HG03342 (cell line): ENCODE data around the gene RASL12.
"Not testable (repeated sequence)": the region's sequence is repeated elsewhere in the genome, so short reads cannot be mapped to it uniquely, and the experiment has no call there.

Experiments
- ATAC-seq: cut with Tn5 transposase; IDR thresholded peaks from one replicate; pipeline ENCODE4 v1.9.1; 2021; ENCODE audit warnings: mild to moderate bottlenecking, moderate library complexity; ENCODE audit not compliant: unreplicated experiment

The RASL12 gene

DNA sequence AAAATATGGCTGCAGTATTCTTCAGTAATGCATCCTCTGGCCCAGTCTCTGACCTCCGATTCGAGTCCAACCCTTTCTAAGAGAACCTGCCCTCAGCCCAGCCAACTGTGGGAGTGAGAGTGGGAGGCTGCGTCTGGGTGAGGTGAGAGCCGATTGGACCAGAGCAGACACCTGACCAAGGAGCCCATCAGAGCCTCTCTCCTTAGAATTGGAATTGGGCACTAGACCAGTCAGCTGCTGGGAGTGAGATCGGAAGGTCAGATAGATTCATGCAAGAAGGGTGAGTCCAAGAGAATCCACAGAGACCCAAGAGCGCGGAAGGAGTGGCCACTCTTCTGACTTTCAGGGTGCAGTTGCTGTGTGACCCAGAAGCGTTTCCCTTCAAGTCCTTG, 10.2 kb downstream of the RASL12 start:
- no peak for ATAC-seq

DNA sequence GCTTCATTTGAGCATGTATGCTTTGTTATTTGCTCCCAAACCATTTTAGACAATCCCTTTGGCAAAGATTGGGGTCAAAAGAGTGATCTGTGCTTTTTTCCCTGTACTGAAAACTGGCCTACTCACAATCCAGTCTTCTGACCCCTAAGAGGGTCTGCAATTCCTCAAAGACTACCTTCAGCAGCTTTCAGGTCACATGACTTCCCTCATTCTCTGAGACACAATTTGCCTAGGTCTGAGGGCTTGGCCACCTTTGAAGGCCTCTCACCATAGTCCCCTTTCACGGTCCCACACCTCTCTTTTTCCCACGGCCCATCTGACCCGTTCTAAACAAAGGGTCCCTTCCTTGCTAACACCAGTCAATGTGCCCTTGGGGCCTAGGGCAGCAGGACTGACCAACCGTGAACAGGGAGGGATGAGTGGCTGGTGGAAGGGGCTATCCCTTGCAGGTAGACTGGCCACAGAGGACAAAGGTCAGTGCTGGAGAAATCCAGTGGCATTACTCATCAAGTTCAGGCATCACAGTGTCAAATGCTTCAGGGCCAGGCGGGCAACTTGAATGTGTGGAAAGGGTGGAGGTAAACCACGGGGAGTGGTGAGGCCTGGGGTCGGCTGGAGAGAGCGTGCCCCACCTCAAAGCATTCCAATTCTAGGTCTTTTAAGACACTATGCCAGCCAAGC, 10.8 kb downstream of the RASL12 start:
- no peak for ATAC-seq

DNA sequence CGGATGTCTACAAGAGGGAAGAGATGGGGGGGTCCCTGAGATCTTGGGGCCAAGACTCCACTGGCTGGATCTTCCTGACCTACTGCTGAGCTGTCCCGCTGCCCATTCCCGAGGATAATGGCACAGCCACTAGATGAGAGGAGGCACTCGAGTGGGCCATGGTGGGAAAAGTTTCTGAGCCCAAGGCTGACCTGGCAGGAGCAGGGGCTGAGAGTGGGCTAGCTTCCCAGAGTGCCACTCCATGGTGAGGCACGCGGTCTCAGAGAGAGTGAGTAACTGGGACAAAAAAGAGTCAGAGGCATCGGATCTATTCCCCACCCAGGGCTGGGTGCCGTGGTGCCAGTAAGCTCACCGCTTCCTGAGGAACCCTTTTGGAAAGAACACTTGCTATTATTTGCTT, 11.7 kb downstream of the RASL12 start:
- no peak for ATAC-seq

DNA sequence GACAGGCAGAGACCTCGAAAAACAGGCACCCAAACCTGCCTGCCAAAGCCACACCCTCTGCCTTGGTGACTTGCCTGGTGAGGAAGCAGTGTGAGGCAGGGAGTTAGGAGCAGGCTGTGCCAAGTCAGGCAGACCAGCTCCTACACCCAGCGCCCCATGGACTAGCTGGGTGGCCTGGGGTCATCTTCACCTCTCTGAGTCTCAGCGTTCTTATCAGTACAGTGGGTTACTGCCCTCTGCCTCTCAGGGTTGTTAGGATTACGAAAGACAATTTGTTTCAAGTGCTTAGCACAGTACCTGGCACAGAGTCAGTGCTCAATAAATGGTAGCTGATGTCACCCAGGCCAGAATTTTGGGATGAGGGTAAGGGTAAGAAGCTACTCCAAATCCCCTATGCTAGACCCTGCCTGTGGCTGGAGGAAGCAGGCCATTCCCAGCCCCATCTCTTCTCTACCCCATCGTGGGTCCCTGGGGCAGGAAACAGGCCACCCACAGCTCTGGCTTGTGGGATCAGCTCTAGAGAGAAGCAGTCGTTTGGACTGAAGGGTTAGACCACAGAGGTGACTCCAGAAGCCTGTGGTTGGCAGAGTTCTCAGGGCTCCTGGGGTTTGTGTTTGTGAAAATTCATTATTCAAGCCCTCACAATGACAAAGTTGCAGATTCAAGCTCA, 12.5 kb downstream of the RASL12 start:
- ATAC-seq, result no peak

DNA sequence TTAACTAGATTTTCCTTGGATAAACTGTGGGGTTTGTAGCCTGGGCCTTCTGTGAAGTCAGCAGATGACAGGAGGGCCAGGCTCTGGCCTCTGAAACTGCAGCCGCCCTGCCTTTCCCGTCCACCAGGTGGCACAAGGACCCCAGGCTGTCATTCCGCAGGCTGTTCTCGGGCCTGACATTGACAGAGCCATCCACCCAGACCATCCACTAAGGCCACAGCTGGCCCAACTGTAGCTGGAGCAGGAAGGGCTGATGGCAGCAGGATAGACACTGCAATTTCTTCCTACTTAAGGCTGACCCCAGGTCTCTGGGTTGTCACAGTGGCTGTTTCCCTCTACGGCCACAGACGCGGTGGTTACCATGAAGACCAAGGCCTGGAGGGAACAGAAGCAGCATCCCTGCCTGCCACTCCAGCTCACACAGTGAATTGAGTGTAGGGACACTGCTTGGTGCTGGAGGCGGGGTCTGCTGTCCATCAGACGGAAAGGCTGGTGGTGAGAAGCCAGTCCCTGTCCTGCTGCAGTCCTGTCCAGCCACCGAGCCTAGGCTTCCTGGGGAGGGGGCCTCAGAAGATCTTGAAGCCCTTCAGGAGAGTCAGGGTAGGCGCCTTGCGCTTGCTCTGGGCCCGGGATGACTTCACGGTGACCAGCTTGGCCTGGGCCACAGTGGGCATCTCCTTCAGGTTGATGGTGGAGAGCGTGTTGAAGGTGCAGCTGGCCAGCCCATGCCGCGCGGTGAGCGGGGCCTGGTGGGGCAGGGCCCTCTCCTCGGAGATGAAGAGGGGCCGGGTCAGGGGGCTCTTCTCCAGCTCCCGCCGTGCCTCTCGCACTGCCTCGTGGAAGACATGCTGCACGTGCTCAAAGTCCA, 13.2 kb downstream of the RASL12 start:
- no peak for ATAC-seq

DNA sequence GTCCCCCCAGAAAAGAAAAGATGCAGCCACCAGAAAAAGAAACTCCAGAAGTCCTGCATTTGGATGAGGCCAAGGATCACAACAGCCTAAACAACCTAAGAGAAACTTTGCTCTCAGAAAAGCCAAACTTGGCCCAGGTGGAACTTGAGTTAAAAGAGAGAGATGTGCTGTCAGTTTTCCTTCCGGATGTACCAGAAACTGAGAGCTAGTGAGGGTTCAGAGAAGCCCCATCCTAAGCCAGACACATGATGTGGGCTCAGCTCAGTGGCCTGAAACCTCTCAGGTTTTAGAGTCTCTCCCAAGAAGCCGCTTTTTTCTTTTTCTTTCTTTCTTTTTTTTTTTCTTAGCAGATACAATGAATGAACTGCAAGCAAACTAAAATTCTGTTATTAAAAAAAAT, 14.8 kb downstream of the RASL12 start:
- ATAC-seq, result no peak

DNA sequence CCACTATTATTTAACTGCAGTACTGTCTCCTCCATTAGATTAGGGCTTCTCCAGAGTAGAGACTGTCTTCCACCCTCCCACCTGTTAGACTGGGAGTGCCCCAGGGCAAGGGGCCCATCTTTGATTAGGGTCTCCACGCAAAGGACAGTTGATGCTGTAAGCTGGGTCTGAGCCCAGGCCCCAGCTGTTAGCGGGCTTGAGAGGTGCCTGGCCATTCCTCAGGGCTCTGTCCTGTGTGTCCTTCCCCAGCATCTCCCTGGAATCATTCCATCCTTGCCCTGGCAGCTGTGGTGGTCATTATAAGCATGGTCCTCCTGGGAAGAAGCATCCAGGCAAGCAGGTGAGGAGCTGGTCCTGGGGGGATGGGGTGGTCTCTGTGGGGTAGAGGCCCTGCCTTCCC, 16.5 kb downstream of the RASL12 start:
- no peak for ATAC-seq

DNA sequence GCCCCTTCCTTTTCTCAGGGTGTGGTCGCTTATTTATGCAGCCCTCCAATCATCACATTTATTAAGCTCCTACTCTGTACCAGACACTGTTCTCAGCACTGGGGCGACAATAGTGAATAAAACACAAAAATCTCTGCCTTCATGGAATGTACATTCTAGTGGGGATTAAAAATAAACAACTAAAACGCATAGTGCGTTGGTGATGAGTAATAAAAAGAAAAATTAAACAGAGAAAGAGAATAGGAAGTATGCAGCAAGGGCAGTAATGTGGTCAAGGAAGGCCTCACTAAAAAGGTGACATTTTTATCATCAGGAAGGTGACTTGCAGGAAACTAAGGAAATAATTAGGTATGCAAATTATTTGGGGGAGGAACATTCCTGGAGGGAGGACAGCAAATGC, 17.5 kb downstream of the RASL12 start:
- ATAC-seq, result no peak

DNA sequence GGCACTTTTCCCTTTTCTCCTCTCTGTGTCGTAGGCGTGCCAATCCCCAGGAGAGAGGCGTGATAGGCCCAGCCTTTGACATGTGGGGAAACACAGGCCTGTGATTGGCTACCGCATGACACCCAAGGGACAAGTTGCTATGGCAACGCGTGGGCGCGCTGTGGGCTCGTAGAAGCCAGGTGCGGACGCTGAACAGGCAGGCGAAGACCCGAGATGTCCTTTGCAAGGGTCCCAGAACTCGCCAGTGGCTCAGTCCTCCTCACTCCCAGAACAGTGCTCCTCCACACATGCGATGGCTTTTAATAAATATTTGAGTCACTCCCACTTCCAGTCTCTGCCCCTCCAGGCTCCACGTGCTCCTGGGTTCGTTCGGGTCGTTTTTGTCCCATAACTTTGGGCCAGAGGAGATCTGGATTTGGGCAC, 18.4 kb downstream of the RASL12 start:
- peak; percentile 94 for ATAC-seq

DNA sequence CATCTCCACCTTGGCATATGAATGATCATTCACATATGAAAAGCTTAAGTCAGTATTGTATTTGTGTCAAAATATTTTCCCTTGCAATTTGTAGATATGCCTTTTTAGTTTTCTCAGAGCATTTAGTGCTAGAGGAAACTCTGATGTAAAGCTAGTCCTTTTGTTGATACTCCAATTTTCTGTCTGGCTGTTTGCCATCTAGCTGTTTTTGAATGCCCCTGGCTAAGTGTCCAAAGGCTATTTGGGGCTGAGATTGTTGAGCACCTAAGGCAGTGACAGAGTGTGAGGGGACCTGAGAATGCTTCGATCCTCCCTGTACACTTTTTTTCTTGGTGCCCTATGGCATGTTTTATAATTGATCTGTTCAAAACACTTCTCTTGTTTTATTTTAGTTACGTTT, 19.6 kb downstream of the RASL12 start:
- ATAC-seq, result no peak

DNA sequence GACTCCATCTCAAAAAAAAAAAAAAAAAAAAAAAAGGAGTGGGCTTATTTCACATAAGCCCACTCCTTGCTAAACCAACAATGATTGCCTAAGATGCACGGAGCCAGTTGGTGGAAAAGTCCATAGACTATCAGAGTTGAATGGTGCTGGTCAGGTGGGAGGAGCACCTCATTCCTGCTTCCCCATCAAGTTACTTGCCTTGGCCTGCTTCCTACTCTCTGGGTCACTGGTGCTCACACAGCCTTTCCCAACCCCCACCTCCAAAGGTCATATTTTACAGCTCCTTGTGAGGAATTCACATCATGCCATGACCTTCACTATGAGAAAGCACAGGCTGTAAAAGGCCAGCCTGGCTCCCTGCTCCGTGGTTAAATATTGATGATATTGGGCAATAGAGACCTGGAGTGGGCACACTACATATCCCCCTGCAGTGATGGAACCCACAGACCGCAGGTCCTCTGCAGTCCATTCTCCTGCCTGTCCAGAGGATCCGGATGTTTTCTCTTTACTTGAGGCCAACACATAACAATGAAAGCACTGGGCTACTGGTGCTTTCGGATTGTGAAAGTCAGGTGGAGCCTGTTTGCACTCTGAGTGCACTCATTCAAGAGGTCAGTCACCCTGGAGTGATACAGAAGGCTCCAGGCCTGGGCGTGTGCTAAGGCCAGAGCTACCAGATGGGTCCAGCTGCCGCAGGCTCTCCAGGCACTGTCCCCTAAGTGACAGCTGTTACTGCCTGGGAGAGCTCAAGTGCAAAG, 22.9 kb downstream of the RASL12 start, which contains the start of gene SLC51B:
SLC51B (plus strand) TSS at position 664 of the 758 bp plus-strand sequence. CDS start 4,618 bp downstream, outside the sequence.
- no peak for ATAC-seq

DNA sequence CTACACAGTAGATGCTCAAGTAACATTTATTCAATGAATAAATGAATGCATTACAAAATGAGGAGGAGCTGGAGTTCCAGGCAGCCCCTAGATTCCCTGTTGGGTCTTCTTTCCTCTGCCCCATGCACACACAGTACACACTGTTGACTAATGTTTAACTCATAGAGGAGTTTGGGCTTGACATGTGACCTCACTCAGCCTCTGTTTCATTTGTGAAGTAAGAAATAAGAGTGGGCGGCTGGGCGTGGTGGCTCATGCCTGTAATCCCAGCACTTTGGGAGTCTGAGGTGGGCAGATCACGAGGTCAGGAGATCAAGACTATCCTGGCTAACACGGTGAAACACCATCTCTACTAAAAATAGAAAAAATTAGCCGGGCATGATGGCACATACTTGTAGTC, 23.6 kb downstream of the RASL12 start:
- not testable (repeated sequence) for ATAC-seq

DNA sequence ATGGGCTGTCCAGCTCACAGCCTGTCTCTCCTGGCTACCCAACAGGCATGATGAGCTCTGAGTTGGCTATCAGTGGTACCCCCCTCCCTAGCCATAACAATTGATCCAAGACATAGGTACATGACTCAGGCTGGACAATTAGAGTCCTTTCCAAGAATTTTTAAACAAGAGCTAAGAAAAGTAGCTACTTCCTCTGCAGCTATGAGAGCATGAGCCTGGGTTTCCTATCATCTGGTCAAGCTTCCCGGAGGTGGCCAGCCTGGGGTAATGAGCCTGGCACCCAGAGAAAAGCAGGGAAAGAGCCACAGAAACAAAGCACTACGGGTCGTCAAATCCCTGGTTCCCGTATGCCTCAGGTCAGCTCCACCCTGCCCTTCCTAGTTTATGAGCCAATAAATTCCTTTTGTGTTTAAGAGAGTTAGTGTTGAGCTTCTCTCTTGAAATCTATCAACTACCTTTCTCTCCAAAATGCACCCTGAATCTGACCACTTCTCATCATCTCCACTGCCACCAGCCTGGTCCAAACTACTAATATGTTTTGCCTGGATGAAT, 24.9 kb downstream of the RASL12 start:
- ATAC-seq, result no peak

DNA sequence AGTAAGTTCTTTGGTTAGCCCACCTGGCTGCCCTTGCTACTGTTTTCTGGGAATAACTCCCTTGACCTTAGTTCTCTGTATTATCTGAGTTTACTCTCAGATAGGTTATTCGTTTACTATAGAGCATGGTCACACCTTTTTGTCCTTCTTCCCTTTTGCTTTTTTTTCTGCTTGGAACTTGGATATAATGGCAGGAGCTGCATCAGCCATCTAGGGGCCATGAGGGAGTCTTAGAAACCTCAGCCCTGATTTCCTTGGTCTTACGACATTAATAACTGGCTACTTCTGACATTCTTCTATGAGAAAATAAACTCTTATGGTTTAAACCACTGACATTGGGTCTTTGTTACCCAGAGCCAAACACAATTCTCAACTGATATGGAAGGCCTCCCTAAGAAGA, 26.0 kb downstream of the RASL12 start:
- ATAC-seq, result no peak

DNA sequence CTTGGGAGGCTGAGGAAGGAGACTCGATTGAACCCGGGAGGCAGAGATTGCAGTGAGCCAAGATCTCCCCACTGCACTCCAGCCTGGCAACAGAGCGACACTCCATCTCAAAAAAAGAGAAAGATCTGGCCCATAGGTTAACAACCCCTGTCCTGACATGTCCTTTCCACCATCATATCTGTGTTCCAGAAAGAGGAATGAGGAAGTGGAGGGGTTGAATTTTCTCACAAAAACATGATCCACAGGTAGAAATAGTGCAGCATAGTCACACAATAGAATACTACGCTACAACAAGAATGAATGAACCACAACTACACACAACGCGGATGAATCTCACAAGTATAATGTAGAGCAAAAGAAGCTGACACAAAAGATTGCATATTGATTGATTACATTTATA, 27.3 kb downstream of the RASL12 start:
- ATAC-seq, result no peak

DNA sequence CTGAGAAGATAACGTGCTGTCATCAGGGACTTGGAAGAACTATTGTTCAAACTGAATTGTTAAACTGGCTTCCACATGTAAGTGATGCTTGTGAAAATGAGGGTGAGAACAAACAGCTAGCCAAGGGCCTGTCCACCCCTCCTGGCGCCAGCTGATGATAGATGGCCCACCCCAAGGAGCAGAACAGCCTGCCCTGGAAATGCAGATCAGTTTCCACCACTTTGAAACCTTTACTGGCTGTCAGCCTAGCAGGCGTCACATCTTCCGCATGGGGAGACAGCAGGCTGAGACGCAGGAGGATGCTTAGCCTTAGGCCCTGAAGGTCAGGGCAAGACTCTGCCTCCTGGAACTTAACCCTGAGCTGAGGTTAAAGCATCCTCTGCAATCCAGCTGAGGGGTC, 29.0 kb downstream of the RASL12 start:
- no peak for ATAC-seq

DNA sequence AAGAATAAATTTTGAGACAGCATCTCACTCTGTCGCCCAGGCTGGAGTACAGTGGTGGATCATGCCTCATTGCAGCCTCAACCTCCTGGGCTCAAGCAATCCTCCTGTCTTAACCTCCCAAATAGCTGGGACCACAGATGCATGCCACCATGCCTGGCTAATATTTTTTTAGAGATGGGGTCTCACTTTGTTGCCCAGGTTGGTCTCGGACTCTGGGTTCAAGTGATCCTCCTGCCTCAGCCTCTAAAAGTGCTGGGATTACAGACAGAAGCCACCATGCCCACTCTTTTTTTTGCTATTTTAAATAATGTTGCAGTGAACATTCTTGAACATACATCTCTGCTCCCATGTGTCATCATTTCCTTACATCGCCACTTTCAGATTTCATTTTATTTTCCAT, 29.4 kb downstream of the RASL12 start:
- no peak for ATAC-seq

DNA sequence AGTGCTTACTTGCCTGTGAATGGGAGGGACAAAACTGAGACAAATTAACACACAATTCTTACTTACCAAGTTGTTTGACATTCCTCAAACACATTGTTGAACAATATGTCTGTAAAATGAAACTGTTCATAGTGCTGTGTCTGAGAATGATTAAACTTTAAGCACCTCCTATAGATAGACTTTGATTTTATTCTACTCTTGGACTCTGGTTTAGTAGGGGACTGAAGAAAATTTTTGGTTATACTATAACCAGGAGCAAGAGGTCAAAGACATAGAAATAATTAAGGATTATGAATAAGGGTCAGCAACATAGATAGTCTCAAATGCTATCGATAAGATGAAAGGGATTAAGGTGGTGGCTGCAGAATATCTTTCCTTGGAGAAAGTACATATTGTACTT, 30.5 kb downstream of the RASL12 start:
- no peak for ATAC-seq

DNA sequence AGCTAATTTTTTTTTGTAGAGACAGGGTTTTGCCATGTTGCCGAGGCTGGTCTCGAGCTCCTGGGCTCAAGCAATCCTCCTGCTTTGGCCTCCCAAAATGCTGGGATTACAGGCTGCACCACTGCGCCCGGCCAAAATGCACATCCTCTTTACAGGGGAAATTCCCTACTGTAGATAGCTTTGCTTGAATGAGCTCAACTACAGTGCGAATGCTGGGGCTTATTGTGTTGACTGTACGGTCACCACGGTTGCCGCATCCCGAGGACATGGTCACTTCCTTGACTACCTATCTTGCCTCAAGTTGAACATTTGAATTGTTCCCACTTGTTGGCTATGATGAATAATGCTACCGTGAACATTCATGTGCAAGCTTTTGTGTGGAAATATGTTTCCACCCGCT, 33.1 kb downstream of the RASL12 start:
- no peak for ATAC-seq

DNA sequence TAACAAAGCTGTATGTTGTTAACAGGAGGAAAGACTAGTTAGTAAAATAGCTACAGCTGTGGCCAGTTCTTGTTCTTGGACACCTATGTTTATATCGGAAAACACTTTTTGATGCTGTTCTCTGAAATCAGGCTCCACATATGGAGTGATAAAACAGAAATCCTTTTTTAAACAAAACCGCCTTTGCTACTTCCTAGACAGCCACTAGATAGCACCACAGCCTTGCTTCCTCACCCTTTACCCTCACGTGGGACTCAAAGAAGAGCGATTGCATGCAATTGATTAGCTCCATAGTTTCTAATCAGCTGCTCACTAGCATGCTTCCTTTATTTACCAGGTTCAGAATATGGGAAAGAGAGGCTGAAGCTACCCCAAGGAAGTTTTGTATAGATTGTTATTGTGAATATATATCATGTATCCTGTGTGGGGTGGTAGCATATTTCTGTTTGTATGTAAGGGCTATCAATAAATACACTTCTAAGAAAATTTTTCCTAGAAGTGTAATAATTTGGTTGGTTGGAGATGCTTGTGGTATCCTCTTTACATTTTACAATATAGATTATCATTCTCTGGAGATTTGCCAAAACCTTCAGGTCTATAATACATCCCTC, 34.0 kb downstream of the RASL12 start:
- no peak for ATAC-seq
